Measurements from ENCODE around the gene DSP.

DSP gene

DNA sequence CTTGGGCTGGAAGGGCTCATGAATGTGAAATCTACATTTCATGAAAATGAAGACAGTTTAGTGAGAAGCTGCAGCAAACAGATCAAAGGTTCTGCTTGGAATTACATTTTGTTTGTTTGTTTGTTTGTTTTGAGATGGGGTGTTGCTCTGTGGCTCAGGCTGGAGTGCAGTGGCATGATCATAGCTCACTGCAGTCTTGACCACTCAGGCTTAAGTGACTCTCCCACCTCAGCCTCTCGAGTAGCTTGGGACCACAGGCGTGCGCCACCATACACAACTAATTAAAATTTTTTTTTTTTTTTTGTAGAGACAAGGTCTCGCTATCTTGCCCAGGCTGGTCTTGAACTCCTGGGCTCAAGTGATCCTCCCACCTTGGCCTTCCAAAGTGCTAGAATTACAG, 5.8 kb downstream of the DSP start:
- Histone ChIP-seq H3K4me3 (ENCODE audit: low read length) (no peak overlapping the region), H3K27ac (ENCODE audit: low read length) (no peak overlapping the region), H3K36me3 (ENCODE audit: control insufficient read depth, low read depth, low read length) (no peaks in the 10 kb centered on the region), H3K9me3 (ENCODE audit: control insufficient read depth, low read depth, low read length) (no peaks in the 10 kb centered on the region), H3K27me3 (ENCODE audit: control insufficient read depth, insufficient read depth, low read length) (peaks cover 26% of the 10 kb centered on the region), H3K9ac (ENCODE audit: low read length) (no peak overlapping the region), H3K4me1 (ENCODE audit: control insufficient read depth, low read depth, low read length) (peaks cover 34% of the 10 kb centered on the region)

DNA sequence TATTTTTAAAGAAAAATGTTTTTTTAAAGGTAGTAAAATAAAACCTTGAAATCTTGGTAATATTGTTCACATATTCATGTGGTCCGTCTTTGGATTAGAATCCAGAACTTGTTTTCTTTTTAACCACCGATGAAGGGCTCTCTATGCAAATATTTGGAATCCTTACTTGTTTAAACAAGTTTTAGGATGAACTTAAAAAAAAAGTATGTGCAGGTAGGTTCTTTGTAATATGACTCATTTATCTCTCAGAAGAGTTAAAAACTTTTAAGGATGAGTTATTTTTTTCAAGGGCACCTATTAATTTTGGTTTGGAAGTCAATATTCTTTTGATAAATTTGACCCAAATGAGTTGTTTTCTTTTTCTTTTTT, 8.9 kb downstream of the DSP start:
- peaks cover 11% of the 10 kb centered on the region for H3K4me1 ChIP-seq (ENCODE audit: control insufficient read depth, low read depth, low read length)
- H3K36me3 ChIP-seq (ENCODE audit: control insufficient read depth, low read depth, low read length), result no peaks in the 10 kb centered on the region
- H3K9ac ChIP-seq (ENCODE audit: low read length), result no peak overlapping the region
- no peaks in the 10 kb centered on the region for H3K9me3 ChIP-seq (ENCODE audit: control insufficient read depth, low read depth, low read length)
- H3K27me3 ChIP-seq (ENCODE audit: control insufficient read depth, insufficient read depth, low read length), result peaks cover 2% of the 10 kb centered on the region
- H3K27ac ChIP-seq (ENCODE audit: low read length), result no peak overlapping the region
- no peak overlapping the region for H3K4me3 ChIP-seq (ENCODE audit: low read length)

DNA sequence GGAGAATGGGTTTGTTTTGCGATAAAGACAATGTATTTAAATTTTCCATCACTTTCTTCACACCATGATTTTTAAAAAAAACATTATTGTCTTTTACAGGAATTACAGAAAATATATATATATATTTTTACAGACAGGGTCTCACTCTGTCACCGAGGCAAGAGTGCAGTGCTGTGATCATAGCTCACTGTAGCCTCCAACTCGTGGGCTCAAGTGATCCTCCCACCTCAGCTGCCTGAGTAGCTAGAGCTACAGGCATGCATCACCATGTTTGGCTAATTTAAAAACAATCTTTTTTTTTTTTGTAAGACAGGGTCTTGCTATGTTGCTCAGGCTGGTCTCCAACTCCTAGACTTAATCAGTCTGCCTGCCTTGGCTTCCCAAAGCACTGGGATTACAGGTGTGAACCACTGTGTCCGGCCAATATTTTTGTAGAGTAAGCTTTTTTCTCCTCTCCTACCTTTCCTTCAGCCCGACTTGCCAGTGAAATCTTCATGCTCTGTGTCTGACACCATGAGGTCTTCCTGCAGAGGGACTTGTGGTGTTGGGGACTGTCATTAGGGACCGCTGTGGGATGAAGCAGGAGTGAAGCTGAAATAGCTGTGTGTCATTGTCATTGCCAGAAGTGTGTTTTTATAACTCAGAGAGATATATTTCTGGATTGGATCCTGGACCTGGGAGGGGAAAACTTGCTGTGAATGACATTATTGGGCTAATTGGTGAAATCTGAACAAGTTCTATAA, 13.2 kb downstream of the DSP start:
- H3K27ac ChIP-seq (ENCODE audit: low read length), result no peak overlapping the region
- H3K9me3 ChIP-seq (ENCODE audit: control insufficient read depth, low read depth, low read length), result no peaks in the 10 kb centered on the region
- H3K4me1 ChIP-seq (ENCODE audit: control insufficient read depth, low read depth, low read length), result no peaks in the 10 kb centered on the region

DNA sequence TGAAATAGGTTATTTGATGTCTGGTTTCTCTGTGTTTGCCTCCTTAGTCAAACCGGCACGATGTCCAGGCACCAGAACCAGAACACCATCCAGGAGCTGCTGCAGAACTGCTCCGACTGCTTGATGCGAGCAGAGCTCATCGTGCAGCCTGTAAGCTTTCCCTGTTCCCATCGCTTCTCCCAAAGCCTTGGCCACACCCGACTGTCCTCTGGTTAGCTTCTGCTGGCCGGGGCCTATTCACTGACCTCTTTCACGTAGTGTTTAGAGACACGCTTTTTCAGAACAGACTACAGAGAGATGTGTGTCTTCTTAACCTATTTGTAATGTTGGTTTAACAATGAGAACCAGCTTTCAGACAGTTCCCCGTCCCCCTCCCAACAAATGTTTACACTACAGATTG, 14.2 kb downstream of the DSP start:
- Histone ChIP-seq H3K36me3 (ENCODE audit: control insufficient read depth, low read depth, low read length) (peaks cover 21% of the 10 kb centered on the region), H3K27ac (ENCODE audit: low read length) (no peak overlapping the region), H3K4me3 (ENCODE audit: low read length) (no peak overlapping the region), H3K9ac (ENCODE audit: low read length) (no peak overlapping the region), H3K4me1 (ENCODE audit: control insufficient read depth, low read depth, low read length) (no peaks in the 10 kb centered on the region), H3K27me3 (ENCODE audit: control insufficient read depth, insufficient read depth, low read length) (no peaks in the 10 kb centered on the region), H3K9me3 (ENCODE audit: control insufficient read depth, low read depth, low read length) (no peaks in the 10 kb centered on the region)

More for the DNA sequence above, 13.2 kb downstream of the DSP start:
- Histone ChIP-seq H3K9ac (ENCODE audit: low read length) (no peak overlapping the region), H3K4me3 (ENCODE audit: low read length) (no peak overlapping the region), H3K36me3 (ENCODE audit: control insufficient read depth, low read depth, low read length) (peaks cover 15% of the 10 kb centered on the region), H3K27me3 (ENCODE audit: control insufficient read depth, insufficient read depth, low read length) (no peaks in the 10 kb centered on the region)

DNA sequence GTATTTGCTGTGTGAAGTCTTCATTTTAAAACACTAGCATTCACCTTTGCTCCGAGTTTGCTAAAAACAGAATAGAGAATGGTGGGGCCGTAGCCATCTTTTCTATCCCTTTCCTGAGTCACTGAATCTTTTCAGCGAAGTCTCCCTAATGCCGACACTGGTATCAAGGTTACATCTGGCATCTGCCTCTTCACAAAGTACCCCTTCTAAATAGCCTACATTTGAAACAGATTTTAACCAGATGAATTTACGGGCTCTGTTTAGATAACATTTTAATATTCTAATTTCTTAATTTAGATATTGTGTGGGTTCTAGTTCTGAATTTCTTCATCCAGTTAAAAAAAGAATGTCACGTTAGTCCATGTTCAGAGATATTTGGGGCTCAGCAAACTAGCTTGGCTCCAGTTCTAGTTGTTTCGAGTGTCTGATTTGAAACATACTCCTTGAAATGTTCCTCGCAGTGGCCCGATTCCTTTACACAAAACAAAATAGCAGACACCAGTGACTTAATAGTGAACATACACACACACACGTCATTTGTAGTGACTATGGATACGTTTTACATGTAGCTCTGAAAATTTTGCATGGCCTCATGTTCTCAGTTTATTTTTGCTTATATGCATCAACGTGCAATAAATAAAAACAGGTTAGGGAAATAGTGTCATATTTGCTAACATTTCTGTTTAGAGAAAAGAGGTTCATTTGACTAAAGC, 15.1 kb downstream of the DSP start:
- no peaks in the 10 kb centered on the region for H3K9me3 ChIP-seq (ENCODE audit: control insufficient read depth, low read depth, low read length)
- H3K27me3 ChIP-seq (ENCODE audit: control insufficient read depth, insufficient read depth, low read length), result no peaks in the 10 kb centered on the region
- peaks cover 21% of the 10 kb centered on the region for H3K36me3 ChIP-seq (ENCODE audit: control insufficient read depth, low read depth, low read length)

DNA sequence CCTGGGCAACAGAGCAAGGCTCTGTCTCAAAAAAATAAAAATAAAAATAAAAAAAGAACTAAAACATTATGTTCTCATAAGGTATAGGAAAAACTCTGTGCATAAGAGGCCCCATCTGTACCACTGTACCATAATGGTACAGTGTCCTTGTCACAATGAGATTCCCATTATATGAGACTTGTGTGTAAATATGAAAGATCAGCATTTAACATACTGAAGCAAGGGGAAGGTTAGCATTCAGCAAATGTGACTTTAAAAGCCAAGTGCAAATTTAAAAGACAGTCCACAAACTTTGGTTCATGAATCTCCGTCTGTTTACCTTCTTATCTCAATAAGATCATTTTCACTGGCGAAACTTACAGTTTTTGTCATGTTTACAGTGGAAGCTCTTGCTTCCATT, 16.2 kb downstream of the DSP start:
- peaks cover 21% of the 10 kb centered on the region for H3K36me3 ChIP-seq (ENCODE audit: control insufficient read depth, low read depth, low read length)
- H3K27me3 ChIP-seq (ENCODE audit: control insufficient read depth, insufficient read depth, low read length), result no peaks in the 10 kb centered on the region

More for the DNA sequence above, 15.1 kb downstream of the DSP start:
- H3K27ac ChIP-seq (ENCODE audit: low read length), result no peak overlapping the region
- H3K4me3 ChIP-seq (ENCODE audit: low read length), result no peak overlapping the region
- no peaks in the 10 kb centered on the region for H3K4me1 ChIP-seq (ENCODE audit: control insufficient read depth, low read depth, low read length)
- H3K9ac ChIP-seq (ENCODE audit: low read length), result no peak overlapping the region

DNA sequence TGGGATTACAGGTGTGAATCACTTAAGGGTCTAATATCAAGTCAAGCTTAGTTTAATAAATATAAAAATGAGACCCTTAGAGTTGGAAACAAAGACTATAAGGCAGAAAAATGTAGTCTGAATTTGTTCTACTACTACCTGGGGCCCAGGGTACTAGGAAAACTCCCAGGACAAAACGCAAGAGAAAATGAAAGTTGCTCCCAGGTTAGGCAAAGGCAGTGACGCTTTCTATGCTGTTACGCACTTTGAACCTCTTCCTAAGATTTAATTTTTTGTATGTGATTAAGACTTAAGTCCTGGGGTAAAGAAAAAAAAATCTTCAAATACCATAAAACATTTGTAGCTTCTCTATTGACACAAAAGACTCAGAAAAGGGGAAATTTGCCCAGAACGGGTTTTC, 17.3 kb downstream of the DSP start:
- peaks cover 25% of the 10 kb centered on the region for H3K36me3 ChIP-seq (ENCODE audit: control insufficient read depth, low read depth, low read length)
- no peaks in the 10 kb centered on the region for H3K4me1 ChIP-seq (ENCODE audit: control insufficient read depth, low read depth, low read length)

More for the DNA sequence above, 16.2 kb downstream of the DSP start:
- Histone ChIP-seq H3K9ac (ENCODE audit: low read length) (no peak overlapping the region), H3K9me3 (ENCODE audit: control insufficient read depth, low read depth, low read length) (no peaks in the 10 kb centered on the region), H3K27ac (ENCODE audit: low read length) (no peak overlapping the region), H3K4me1 (ENCODE audit: control insufficient read depth, low read depth, low read length) (no peaks in the 10 kb centered on the region), H3K4me3 (ENCODE audit: low read length) (no peak overlapping the region)

DNA sequence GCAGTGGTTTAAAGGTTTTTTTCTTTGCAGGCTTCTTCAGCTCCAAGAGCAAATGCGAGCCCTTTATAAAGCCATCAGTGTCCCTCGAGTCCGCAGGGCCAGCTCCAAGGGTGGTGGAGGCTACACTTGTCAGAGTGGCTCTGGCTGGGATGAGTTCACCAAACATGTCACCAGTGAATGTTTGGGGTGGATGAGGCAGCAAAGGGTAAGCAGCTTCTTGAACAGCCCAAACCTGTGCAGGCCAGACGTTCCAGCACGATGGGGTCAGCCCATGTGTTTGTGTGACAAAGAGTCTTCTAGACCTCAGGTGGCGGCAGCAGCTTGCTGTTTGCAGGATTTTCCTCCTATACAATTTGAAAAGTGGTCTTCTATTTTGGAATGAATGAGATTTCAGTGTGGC, 17.7 kb downstream of the DSP start:
- Histone ChIP-seq H3K9ac (ENCODE audit: low read length) (no peak overlapping the region), H3K4me3 (ENCODE audit: low read length) (no peak overlapping the region), H3K27me3 (ENCODE audit: control insufficient read depth, insufficient read depth, low read length) (no peaks in the 10 kb centered on the region), H3K36me3 (ENCODE audit: control insufficient read depth, low read depth, low read length) (peaks cover 28% of the 10 kb centered on the region), H3K9me3 (ENCODE audit: control insufficient read depth, low read depth, low read length) (no peaks in the 10 kb centered on the region), H3K27ac (ENCODE audit: low read length) (no peak overlapping the region), H3K4me1 (ENCODE audit: control insufficient read depth, low read depth, low read length) (no peaks in the 10 kb centered on the region)

More for the DNA sequence above, 17.3 kb downstream of the DSP start:
- Histone ChIP-seq H3K27ac (ENCODE audit: low read length) (no peak overlapping the region), H3K27me3 (ENCODE audit: control insufficient read depth, insufficient read depth, low read length) (no peaks in the 10 kb centered on the region), H3K4me3 (ENCODE audit: low read length) (no peak overlapping the region), H3K9ac (ENCODE audit: low read length) (no peak overlapping the region), H3K9me3 (ENCODE audit: control insufficient read depth, low read depth, low read length) (no peaks in the 10 kb centered on the region)

DNA sequence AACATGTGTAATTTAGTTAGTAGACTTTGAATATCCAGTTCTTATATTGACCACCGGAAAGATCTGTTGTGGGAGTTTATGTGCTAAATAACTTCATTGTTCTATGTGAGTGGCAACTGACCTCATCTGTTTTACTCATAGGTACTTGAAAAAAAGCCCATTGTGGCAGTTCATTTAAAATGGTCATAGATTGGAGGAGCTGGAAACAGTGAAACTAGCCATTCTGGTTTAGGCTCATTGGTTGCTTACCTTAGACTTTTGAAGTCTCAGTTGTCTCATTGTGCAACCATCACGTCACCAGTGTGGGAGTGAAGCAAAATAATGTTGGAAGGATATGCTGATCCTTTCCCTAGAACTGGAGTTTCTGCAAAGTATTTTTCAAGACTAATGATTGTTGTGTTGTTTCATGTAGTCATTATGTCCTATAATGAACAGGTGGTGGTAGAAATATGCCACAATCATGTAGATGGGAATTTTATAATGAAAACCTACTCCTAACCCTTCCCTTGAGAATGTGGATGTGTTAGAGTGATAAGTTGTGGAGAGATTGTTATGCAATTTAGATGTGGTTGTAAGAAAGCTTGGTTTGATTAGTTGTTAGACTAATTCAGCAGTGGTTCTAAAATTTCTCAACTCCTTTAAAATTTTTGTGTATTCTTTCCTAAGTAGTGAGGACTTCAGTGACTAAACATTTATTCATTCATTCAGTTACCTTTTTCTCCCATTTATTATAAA, 18.3 kb downstream of the DSP start:
- H3K4me1 ChIP-seq (ENCODE audit: control insufficient read depth, low read depth, low read length), result no peaks in the 10 kb centered on the region
- no peaks in the 10 kb centered on the region for H3K27me3 ChIP-seq (ENCODE audit: control insufficient read depth, insufficient read depth, low read length)
- H3K9me3 ChIP-seq (ENCODE audit: control insufficient read depth, low read depth, low read length), result no peaks in the 10 kb centered on the region
- no peak overlapping the region for H3K9ac ChIP-seq (ENCODE audit: low read length)
- no peak overlapping the region for H3K4me3 ChIP-seq (ENCODE audit: low read length)
- H3K27ac ChIP-seq (ENCODE audit: low read length), result no peak overlapping the region
- H3K36me3 ChIP-seq (ENCODE audit: control insufficient read depth, low read depth, low read length), result peaks cover 30% of the 10 kb centered on the region

DNA sequence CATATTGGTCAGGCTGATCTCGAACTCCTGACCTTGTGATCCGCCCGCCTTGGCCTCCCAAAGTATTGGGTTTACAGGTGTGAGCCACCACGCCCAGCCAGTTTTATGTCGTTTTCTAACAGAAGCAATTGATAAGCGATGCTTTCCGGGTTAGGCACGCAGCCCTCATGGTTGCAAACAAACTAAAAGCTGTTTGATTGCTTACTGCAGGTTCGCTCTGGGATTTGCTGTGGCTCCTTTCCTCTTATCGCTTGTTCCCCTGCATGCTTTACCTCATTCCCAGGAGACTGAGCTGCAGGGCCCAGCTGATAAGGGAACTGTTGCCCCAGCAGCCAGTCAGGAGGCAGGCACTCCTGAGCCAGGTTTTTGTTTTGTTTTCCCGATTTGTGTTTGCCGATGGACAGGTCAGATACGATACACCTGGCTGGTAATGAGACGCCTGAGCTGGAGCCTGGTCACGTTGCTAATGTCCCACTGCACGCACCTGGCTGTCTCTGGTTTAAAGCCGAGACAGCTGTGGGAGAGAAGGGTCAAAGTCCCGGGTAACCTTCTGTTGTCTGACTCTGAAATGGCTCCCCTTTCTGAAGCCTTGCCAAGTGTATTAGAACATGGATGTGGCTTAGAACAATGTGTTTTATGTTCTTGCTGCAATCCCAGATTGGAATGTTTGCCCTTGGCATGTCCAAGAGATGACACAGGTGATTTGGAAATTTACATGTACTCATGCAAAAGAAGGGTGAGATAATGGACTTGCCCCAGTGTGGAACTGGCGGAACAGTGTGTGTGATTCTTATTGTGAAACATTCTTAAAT, 19.9 kb downstream of the DSP start:
- peaks cover 36% of the 10 kb centered on the region for H3K36me3 ChIP-seq (ENCODE audit: control insufficient read depth, low read depth, low read length)
- H3K9ac ChIP-seq (ENCODE audit: low read length), result no peak overlapping the region
- no peaks in the 10 kb centered on the region for H3K9me3 ChIP-seq (ENCODE audit: control insufficient read depth, low read depth, low read length)
- H3K4me1 ChIP-seq (ENCODE audit: control insufficient read depth, low read depth, low read length), result no peaks in the 10 kb centered on the region
- no peak overlapping the region for H3K4me3 ChIP-seq (ENCODE audit: low read length)
- H3K27me3 ChIP-seq (ENCODE audit: control insufficient read depth, insufficient read depth, low read length), result no peaks in the 10 kb centered on the region
- no peak overlapping the region for H3K27ac ChIP-seq (ENCODE audit: low read length)

DNA sequence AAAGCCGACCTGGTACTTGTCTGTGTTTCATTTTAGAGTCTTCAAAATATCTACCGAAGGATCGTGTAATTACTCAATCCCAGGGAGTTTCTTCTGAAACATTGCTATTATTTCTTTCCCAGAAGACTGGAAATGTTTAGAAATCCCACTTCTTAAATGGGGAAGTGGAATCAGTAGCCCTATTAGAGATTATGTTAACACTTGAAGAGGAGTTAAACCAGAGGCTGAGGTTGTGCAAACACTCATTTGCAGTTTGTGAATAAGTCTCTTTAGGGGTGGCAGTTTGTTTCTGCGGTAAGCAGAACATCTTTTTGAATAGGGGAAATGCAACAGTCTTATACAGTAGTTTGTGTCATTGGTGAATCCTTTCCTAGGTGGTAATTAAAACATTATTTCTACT, 21.3 kb downstream of the DSP start:
- Histone ChIP-seq H3K27me3 (ENCODE audit: control insufficient read depth, insufficient read depth, low read length) (no peaks in the 10 kb centered on the region), H3K4me1 (ENCODE audit: control insufficient read depth, low read depth, low read length) (no peaks in the 10 kb centered on the region), H3K9ac (ENCODE audit: low read length) (no peak overlapping the region), H3K9me3 (ENCODE audit: control insufficient read depth, low read depth, low read length) (no peaks in the 10 kb centered on the region), H3K4me3 (ENCODE audit: low read length) (no peak overlapping the region), H3K27ac (ENCODE audit: low read length) (no peak overlapping the region), H3K36me3 (ENCODE audit: control insufficient read depth, low read depth, low read length) (peaks cover 46% of the 10 kb centered on the region)
